Measurements from ENCODE around the gene HCCS.

- TF ChIP-seq CTCF (conservative IDR thresholded peaks at IDR 0.05 in 1 of 2, IDR thresholded peaks at IDR 0.05 in 1 of 2; ENCODE audit: extremely low read depth in 1 of 2, insufficient read depth in 1 of 2, low read depth in 1 of 2, low read length in 2 of 2), result no peak
- TF ChIP-seq EZH2 (IDR thresholded peaks at IDR 0.05; ENCODE audit: borderline replicate concordance, low read length), result no peak
Measured at GRCh38 chrX:11159149-11159548, 48.0 kb downstream of the HCCS start.

All from mammary epithelial cell (primary cell).